A549 (cell line): ENCODE data around the gene PKM. TPM values are rescaled to one million over a fixed set of nuclear protein-coding genes. Genes with fewer than 3 reads are reported as not detected.

Source experiments
- ATAC-seq, 2 experiments: fragments of 200-7000 bp in 1 of 2; fragments of >200 bp in 1 of 2; cut with Nextera tagmentation in 1 of 2; cut with Tn5 transposase in 1 of 2; 3 replicates each; pipeline versions ENCODE4 v1.8.0 to v1.9.1; 2018 to 2020; ENCODE audit warnings: mild to moderate bottlenecking in 1 of 2, moderate library complexity in 1 of 2
- CTCF ChIA-PET: fragments of 300-600 bp; sonication (Branson Sonifier 250); formaldehyde crosslinking; extraction: SDS; loops from one replicate; lab custom pipeline; 2021; ENCODE audit warnings: antibody characterized with exemption, inconsistent platforms; lab: Yijun Ruan, JAX
- POLR2A ChIA-PET: fragments of 350-600 bp; formaldehyde crosslinking; extraction: SDS; loops from one replicate; lab custom pipeline; 2021; ENCODE audit warnings: antibody characterized with exemption, inconsistent platforms; lab: Yijun Ruan, JAX
- DNase-seq, 2 experiments: peaks; one replicate each; pipeline versions ENCODE4 v3.0.0 to v3.0.0-alpha.2; 2011 to 2016; ENCODE audit warnings: low read depth in 1 of 2, low spot score in 1 of 2
- FAIRE-seq: peaks from 2 replicates; lab custom pipeline; 2011; peaks lifted over from hg19 to GRCh38; lab: Jason Lieb, UNC
- H3K27ac ChIP-seq, 2 experiments: fragments of >200 bp; sonication (Bioruptor Twin); formaldehyde crosslinking; 3 replicates each; pipeline ENCODE4 v1.5.1; 2016 to 2017
- H3K4me1 ChIP-seq: fragments of >200 bp; sonication (Bioruptor Twin); formaldehyde crosslinking; 3 replicates; pipeline ENCODE4 v1.6.1; 2016
- H3K4me2 ChIP-seq: fragments of >200 bp; sonication (Bioruptor Twin); formaldehyde crosslinking; 3 replicates; pipeline ENCODE4 v1.6.1; 2016
- H3K4me3 ChIP-seq: fragments of >200 bp; sonication (Bioruptor Twin); formaldehyde crosslinking; 3 replicates; pipeline ENCODE4 v1.5.1; 2016
- H3K9me3 ChIP-seq: fragments of >200 bp; sonication (Bioruptor Twin); formaldehyde crosslinking; 3 replicates; pipeline ENCODE4 v1.6.1; 2016
- CBX2 ChIP-seq: fragments of 200-600 bp; sonication (generic); IDR thresholded peaks from 2 replicates; pipeline ENCODE4 v1.6.1; 2016; ENCODE audit warnings: low read depth, mild to moderate bottlenecking, borderline replicate concordance
- CEBPB ChIP-seq, 2 experiments: fragments of >200 bp in 1 of 2; sonication (Bioruptor Twin) in 1 of 2; formaldehyde crosslinking in 1 of 2; IDR thresholded peaks; 2 replicates each; pipeline ENCODE4 v1.6.1; 2012 to 2016
- CHD2 ChIP-seq: fragments of 150-350 bp; IDR thresholded peaks from 2 replicates; pipeline ENCODE4 v1.6.1; 2014; ENCODE audit warnings: low read length; ENCODE audit not compliant: partially characterized antibody
- CHD4 ChIP-seq: fragments of 200-600 bp; sonication (generic); IDR thresholded peaks from 2 replicates; pipeline ENCODE4 v1.6.1; 2016; ENCODE audit warnings: antibody characterized with exemption, mild to moderate bottlenecking, borderline replicate concordance
- EHF ChIP-seq: fragments of 250-450 bp; sonication (Bioruptor Pico); IDR thresholded peaks from 2 replicates; pipeline ENCODE4 v1.5.0; 2020; ENCODE audit warnings: mild to moderate bottlenecking
- FOSL2 ChIP-seq, 2 experiments: fragments of 450-650 bp in 1 of 2; fragments of >200 bp in 1 of 2; sonication (Bioruptor Twin) in 1 of 2; formaldehyde crosslinking; IDR thresholded peaks; 2 replicates each; pipeline versions ENCODE4 v1.5.0 to v1.6.1; 2016 to 2020; ENCODE audit warnings: mild to moderate bottlenecking in 1 of 2, moderate library complexity in 1 of 2
- HDAC2 ChIP-seq: fragments of 200-600 bp; sonication (generic); IDR thresholded peaks from 2 replicates; pipeline ENCODE4 v1.6.1; 2016
- HEYL ChIP-seq: fragments of 250-450 bp; sonication (Bioruptor Pico); IDR thresholded peaks from 2 replicates; pipeline ENCODE4 v1.8.0; 2021; ENCODE audit warnings: mild to moderate bottlenecking, moderate library complexity
- JUNB ChIP-seq: fragments of >200 bp; sonication (Bioruptor Twin); formaldehyde crosslinking; IDR thresholded peaks from 2 replicates; pipeline ENCODE4 v1.6.1; 2016
- MAFK ChIP-seq: fragments of 450-650 bp; IDR thresholded peaks from 2 replicates; pipeline ENCODE4 v1.6.1; 2014; ENCODE audit not compliant: partially characterized antibody
- MYC ChIP-seq: IDR thresholded peaks from 2 replicates; pipeline ENCODE4 v1.6.1; 2012; ENCODE audit warnings: mild to moderate bottlenecking, inconsistent platforms, low read length, improper control_type of control experiment, borderline replicate concordance
- NR3C1 ChIP-seq: fragments of >200 bp; sonication (Bioruptor Twin); formaldehyde crosslinking; IDR thresholded peaks from 3 replicates; pipeline ENCODE4 v1.6.1; 2017
- PBX3 ChIP-seq: IDR thresholded peaks from 2 replicates; pipeline ENCODE4 v1.6.1; 2012
- RARB ChIP-seq: fragments of 250-450 bp; sonication (Bioruptor Pico); IDR thresholded peaks from 2 replicates; pipeline ENCODE4 v1.8.0; 2021; ENCODE audit warnings: mild to moderate bottlenecking, moderate library complexity
- REST ChIP-seq: fragments of 200-600 bp; sonication (generic); IDR thresholded peaks from 2 replicates; pipeline ENCODE4 v1.6.1; 2016; ENCODE audit warnings: antibody characterized with exemption, mild to moderate bottlenecking, moderate library complexity
- ZC3H11A ChIP-seq: fragments of 450-650 bp; IDR thresholded peaks from 2 replicates; pipeline ENCODE4 v1.6.1; 2014; ENCODE audit warnings: antibody characterized with exemption, mild to moderate bottlenecking
- ZSCAN20 ChIP-seq: fragments of 250-450 bp; sonication (Bioruptor Pico); IDR thresholded peaks from 2 replicates; pipeline ENCODE4 v1.8.0; 2022; ENCODE audit warnings: mild to moderate bottlenecking, moderate library complexity
- WGBS: methylation state at CpG from one replicate; pipeline ENCODE4 v1.1.6; 2017; ENCODE audit errors: missing lambda C conversion rate; 5-methylcytosine and 5-hydroxymethylcytosine counted together
- polyA plus RNA-seq, 4 experiments: library from polyadenylated mRNA; depleted of rRNA in 3 of 4; stranded (reverse); fragments of >200 nt; fragmentation: RNase III in 1 of 4; extraction: RNeasy Plus Mini Kit Qiagen cat#74134 plus additional on column Dnase treatment in 1 of 4; gene quantifications; 2 replicates in 3 of 4; 3 replicates in 1 of 4; pipeline ENCODE4 v1.2.3, GENCODE V29; 2011 to 2017
- TF ChIP-seq, protein P1 (sequence below): fragments of >200 bp; sonication (Bioruptor Twin); formaldehyde crosslinking; IDR thresholded peaks from 3 replicates; pipeline ENCODE4 v1.5.1; 2016

The PKM gene
- polyA plus RNA-seq, 2 of the 4 experiments (the other 2 are of a cell fraction): 3,443 to 3,848 TPM

DNA sequence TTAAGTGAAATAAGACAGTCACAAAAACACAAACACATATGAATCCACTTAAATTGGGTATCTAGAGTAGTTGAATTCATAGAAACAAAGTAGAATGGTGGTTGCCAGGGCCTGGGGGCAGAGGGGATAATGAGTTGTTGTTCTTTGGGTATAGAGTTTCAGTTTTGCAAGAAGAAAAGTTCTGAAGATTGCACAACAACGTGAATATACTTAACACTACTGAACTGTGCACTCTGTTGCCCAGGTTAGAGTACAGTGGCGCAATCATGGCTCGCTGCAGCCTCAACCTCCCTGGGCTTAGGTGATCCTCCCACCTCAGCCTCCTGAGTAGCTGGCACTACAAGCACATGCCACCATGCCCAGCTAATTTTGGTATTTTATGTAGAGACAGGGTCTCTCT, 48.3 kb downstream of the PKM start (continued):
- TF ChIP-seq, protein P1, sequence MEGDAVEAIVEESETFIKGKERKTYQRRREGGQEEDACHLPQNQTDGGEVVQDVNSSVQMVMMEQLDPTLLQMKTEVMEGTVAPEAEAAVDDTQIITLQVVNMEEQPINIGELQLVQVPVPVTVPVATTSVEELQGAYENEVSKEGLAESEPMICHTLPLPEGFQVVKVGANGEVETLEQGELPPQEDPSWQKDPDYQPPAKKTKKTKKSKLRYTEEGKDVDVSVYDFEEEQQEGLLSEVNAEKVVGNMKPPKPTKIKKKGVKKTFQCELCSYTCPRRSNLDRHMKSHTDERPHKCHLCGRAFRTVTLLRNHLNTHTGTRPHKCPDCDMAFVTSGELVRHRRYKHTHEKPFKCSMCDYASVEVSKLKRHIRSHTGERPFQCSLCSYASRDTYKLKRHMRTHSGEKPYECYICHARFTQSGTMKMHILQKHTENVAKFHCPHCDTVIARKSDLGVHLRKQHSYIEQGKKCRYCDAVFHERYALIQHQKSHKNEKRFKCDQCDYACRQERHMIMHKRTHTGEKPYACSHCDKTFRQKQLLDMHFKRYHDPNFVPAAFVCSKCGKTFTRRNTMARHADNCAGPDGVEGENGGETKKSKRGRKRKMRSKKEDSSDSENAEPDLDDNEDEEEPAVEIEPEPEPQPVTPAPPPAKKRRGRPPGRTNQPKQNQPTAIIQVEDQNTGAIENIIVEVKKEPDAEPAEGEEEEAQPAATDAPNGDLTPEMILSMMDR: no peak
- TF ChIP-seq CBX2 (no peak), CEBPB (IDR thresholded peaks at IDR 0.05) (peak; percentile 83 to 89), RARB (CRISPR knock-in tag) (no peak), MYC (no peak), HDAC2 (no peak), CHD4 (no peak), PBX3 (no peak), NR3C1 (no peak), EHF (CRISPR knock-in tag) (no peak), FOSL2 (IDR thresholded peaks at IDR 0.05) (no peak), FOSL2 (CRISPR knock-in tag; IDR thresholded peaks at IDR 0.05) (0 out of 2 replicates have a peak, but pooled peaks have one; percentile 15), REST (no peak), MAFK (no peak), JUNB (no peak)

DNA sequence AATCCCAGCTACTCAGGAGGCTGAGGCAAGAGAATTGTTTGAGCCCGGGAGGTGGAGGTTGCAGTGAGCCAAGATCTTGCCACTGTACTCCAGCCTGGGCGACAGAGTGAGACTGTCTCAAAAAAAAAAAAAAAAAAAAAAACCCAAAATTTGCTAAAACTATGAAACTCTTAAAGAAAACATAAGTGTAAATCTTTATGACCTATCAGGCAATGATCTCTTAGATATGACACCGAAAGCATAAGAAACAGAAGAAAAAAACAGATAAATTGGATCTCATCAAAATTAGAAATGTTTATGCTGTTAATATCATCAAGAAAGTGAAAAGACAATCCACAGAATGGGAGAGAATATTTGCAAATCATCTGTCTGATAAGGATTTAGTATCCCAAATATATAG, 48.7 kb downstream of the PKM start:
- WGBS: 93% methylated on average over 3 of the region's 3 CpGs
- peaks cover 31% of the 10 kb centered on the region for H3K4me1 ChIP-seq
- no peak for TF ChIP-seq PBX3
- TF ChIP-seq HEYL (CRISPR knock-in tag): no peak
- TF ChIP-seq MYC: no peak
- no peak for TF ChIP-seq EHF (CRISPR knock-in tag)
- no peak for TF ChIP-seq CHD2
- TF ChIP-seq ZSCAN20: no peak
- TF ChIP-seq RARB (CRISPR knock-in tag): no peak
- no peak for TF ChIP-seq ZC3H11A
- no peaks in the 10 kb centered on the region for H3K9me3 ChIP-seq
- POLR2A ChIA-PET: no interaction called here
- CTCF ChIA-PET: interaction anchor here (1.2 to 4.6 kb wide), 4 partner anchors 9 to 104 kb away, joined by 3 to 29 read pairs (median 6); no protein-coding TSS in a partner anchor
- no peak for ATAC-seq
- FAIRE-seq: peak; percentile 83
- 0 out of 3 replicates have a peak overlapping the region, but pooled peaks have one; percentile 1 for H3K4me2 ChIP-seq
- H3K27ac ChIP-seq: no peak overlapping the region
- no peak overlapping the region for H3K4me3 ChIP-seq
- no peak for DNase-seq
